ENCODE results near the gene COG7.

DNA sequence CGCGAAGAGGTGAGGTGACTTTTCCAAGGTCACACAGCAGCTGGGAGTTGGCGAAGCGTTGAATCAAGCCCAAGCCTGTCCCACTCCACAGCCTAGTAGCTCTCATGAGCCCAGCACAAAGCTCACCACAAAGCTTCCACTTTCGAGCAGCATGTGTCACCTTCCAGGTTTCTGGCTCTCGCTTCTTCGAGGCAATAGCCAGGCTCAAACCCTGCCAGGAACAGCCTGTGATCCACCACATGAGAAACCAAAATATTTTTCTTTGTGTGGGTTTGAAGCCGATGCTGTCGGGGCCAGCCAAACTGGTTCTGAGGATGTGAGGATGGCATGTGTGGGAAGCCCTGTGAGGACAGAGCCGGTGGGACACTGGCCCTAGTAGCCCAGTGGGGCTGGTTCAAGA, 68.1 kb downstream of the COG7 start:
- no peak for TF ChIP-seq POLR2A (IDR thresholded peaks at IDR 0.05)
- TF ChIP-seq, protein P1, sequence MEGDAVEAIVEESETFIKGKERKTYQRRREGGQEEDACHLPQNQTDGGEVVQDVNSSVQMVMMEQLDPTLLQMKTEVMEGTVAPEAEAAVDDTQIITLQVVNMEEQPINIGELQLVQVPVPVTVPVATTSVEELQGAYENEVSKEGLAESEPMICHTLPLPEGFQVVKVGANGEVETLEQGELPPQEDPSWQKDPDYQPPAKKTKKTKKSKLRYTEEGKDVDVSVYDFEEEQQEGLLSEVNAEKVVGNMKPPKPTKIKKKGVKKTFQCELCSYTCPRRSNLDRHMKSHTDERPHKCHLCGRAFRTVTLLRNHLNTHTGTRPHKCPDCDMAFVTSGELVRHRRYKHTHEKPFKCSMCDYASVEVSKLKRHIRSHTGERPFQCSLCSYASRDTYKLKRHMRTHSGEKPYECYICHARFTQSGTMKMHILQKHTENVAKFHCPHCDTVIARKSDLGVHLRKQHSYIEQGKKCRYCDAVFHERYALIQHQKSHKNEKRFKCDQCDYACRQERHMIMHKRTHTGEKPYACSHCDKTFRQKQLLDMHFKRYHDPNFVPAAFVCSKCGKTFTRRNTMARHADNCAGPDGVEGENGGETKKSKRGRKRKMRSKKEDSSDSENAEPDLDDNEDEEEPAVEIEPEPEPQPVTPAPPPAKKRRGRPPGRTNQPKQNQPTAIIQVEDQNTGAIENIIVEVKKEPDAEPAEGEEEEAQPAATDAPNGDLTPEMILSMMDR (IDR thresholded peaks at IDR 0.05) = no peak

Data from Peyer's patch (tissue), 4 donors.